GM18526 (cell line): ENCODE data around the gene EFCAB6.

Source experiments
- POLR2A ChIP-seq: IDR thresholded peaks from 3 replicates; pipeline ENCODE4 v1.6.1; 2011; ENCODE audit not compliant: insufficient read length; ENCODE audit errors: extremely low read depth

EFCAB6 gene

GRCh38 chr22:43852573-43853327 lies 40.6 kb upstream of the EFCAB6 start:
- no peak for TF ChIP-seq POLR2A

- TF ChIP-seq POLR2A: no peak
Measured at GRCh38 chr22:43851979-43852307, 39.8 kb upstream of the EFCAB6 start.

- no peak for TF ChIP-seq POLR2A
Measured at GRCh38 chr22:43851058-43851978, 39.2 kb upstream of the EFCAB6 start.

- TF ChIP-seq POLR2A: no peak
Measured at GRCh38 chr22:43850529-43850928, 38.4 kb upstream of the EFCAB6 start.

GRCh38 chr22:43849731-43850130 lies 37.6 kb upstream of the EFCAB6 start:
- no peak for TF ChIP-seq POLR2A

GRCh38 chr22:43848366-43849171 lies 36.5 kb upstream of the EFCAB6 start:
- no peak for TF ChIP-seq POLR2A

GRCh38 chr22:43847376-43848289 lies 35.5 kb upstream of the EFCAB6 start:
- no peak for TF ChIP-seq POLR2A

GRCh38 chr22:43846966-43847365 lies 34.9 kb upstream of the EFCAB6 start:
- no peak for TF ChIP-seq POLR2A

- TF ChIP-seq POLR2A: no peak
Measured at GRCh38 chr22:43845981-43846380, 33.9 kb upstream of the EFCAB6 start.

- no peak for TF ChIP-seq POLR2A
Measured at GRCh38 chr22:43844560-43845545, 32.7 kb upstream of the EFCAB6 start.

GRCh38 chr22:43843783-43844530 lies 31.9 kb upstream of the EFCAB6 start:
- TF ChIP-seq POLR2A: no peak

- TF ChIP-seq POLR2A: no peak
Measured at GRCh38 chr22:43841742-43842141, 29.6 kb upstream of the EFCAB6 start.

- no peak for TF ChIP-seq POLR2A
Measured at GRCh38 chr22:43840851-43841250, 28.7 kb upstream of the EFCAB6 start.

GRCh38 chr22:43840431-43840830 lies 28.3 kb upstream of the EFCAB6 start:
- no peak for TF ChIP-seq POLR2A
